GM18868 (cell line): ENCODE data around the gene MTHFD2L.
A peak's percentile ranks its signal among the peaks of the same experiment; 100 is the strongest.

ENCODE experiments used
- ATAC-seq: cut with Tn5 transposase; IDR thresholded peaks from one replicate; pipeline ENCODE4 v1.9.1; 2021; ENCODE audit warnings: mild to moderate bottlenecking, moderate library complexity; ENCODE audit not compliant: unreplicated experiment

The MTHFD2L gene

DNA sequence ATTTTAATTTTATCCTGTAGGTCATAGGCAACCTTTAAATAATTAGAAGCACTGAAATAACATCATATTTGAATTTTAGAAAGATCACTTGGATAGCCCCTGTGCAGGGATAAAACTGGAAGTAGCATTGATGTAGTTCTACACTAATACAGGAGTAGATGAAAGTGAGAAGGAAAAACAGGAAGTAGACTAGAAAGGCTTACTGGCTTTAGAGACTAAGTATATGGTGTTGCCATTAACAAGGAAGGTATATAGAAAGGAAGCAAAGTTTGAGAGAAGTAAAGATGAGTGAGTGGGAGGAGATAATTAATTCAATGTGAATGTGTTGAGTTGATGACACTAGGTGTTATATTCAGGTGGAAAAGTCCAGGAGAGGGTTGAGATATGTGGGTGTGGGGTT is 77.2 kb downstream of the MTHFD2L start:
- peak; percentile 76 for ATAC-seq

DNA sequence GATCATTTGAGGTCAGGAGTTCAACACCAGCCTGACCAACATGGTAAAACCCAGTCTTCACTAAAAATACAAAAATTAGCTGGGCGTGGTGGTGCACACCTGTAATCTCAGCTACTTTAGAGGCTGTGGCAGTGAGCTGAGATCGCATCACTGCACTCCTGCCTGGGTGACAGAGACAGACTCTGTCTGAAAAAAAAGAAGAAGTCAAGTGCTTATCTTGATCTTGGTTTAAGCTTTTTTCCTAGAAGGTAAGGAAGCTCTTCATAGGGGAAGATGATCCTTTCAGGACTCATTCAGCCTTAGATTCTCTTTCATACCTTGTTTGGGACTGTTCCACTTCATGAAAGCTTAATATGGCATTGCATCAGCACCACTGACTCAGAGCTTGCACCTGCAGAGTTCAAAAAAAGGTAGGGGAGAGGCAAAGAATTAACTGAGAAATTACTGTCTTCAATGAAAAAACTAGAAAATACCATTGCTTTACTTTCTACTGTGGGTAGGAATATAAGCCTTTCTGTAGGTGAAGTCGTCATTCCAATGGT is 79.6 kb downstream of the MTHFD2L start:
- no peak for ATAC-seq

DNA sequence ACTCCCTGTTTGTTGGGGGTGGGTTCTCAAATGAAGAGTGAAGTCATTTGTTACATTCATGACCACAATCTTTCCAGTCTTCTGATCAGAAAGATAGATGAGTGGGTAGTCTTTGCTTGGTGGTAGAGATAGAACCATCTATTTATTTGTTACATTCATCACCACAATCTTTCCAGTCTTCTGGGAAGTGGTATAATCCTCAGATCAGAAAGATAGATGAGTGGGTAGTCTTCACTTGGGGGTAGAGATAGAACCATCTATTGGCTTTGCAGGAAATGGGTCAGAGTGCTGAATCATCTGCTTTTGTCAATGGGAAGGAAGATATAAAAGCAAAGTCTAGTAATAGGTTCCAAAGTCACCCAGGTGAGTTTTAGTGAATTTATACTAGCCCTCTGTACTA is 86.1 kb downstream of the MTHFD2L start:
- no peak for ATAC-seq

DNA sequence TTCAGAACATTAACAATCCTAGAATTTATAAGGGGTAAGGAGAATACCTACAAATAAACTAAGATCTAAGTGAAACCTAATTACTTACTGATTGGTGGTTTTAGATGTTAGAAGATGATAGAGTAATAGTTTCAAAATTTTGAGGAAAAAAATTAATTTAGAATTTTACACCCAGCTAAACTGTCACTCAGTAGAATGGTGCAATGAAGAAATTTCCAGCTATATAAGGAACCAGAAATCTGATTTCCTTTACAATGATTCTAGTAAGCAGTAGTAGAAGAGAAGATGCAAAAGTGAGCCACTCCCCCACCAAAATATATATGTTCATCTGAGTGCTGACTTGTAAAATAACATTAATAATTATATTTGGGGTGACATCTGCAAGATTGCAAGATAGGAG is 95.0 kb downstream of the MTHFD2L start:
- ATAC-seq = no peak

DNA sequence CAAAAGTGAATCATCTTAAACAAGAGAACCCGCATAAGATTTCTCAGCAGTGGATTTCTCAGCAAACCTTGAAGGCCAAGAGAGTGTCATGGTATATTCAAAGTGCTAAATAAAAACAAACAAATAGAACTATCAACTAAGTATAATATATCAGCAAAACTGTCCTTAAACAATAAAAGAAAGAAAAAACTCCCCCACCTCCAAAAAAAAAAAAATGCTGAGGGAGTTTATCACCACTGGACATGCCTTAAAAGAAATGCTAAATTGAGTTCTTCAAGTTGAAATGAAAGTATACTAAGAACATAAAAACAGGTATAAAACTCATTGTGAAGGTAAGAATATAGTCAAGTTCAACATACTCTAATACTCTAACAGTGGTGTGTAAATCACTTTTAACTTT is 96.5 kb downstream of the MTHFD2L start:
- ATAC-seq = no peak

DNA sequence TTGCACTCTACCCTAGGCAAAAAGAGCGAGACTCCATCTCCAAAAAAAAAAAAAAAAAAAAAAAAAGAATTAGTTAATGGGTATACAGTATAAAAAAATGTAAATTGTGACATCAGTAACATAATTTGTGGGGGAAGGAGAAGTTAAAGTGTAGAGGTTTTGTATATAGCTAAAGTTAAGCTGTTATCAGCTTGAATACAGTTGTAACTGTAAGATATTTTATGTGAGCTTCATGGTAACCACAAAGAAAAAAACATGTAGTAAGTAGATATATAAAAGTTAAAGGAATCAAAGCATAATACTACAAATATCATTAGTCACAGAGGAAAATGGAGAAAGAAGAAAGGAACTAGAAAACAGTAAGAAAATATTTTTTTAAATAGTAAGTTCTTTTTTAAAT is 97.2 kb downstream of the MTHFD2L start:
- ATAC-seq = no peak

DNA sequence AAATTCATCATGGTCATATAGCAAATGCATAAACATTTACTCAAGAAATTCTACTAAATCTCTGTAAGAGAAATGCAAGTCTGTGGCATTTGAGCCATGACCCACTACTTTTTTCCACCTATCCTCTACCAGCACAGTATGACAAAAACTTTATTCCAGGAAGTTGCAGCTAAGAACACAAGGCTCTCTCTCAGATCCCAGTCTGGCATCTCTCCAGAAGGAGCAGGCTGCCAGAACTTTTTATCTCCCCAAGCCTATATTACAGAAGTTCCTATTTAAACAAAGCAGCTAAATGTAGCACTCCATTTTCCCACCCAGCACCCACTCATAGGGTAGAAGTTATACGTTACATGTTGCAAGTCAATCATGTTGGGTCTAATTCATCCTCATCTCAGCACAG is 101.0 kb downstream of the MTHFD2L start:
- no peak for ATAC-seq

DNA sequence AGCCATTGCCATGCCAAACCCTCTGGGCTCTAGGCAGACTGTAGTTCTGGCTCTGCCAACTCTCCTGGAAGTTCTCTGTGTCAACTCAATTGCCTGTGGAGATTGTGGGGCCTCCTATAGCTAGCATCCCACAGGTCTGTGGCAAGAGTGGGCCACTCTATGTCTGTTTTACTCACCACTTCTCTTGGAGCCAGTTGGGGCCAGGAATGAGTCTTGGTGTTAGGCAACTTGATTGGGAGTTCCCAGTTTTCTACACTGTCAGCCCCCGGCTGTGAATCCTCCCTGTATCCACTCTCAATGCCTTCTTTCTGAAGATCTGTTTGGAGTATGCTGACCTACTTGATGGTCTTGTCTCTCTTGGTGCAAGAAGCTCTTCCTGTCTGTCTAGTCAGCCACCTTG is 102.1 kb downstream of the MTHFD2L start:
- ATAC-seq = no peak

DNA sequence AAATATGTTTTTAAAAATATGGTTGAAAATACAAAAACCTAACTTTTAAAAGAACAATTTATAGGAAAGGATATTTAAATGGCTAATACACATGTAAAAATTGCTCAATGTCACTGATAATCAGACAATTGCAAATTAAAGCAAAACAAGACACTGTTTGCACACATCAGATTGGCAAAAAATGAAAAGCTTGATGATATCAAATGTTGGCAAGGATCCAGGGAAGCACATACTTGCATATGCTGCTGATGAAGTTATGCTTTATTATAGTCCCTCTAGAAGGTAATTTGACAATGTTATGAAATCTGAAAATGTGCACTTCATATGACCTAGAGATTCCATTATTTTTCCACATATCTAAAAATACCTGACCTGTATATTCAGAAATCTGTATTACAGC is 104.6 kb downstream of the MTHFD2L start:
- ATAC-seq = no peak

DNA sequence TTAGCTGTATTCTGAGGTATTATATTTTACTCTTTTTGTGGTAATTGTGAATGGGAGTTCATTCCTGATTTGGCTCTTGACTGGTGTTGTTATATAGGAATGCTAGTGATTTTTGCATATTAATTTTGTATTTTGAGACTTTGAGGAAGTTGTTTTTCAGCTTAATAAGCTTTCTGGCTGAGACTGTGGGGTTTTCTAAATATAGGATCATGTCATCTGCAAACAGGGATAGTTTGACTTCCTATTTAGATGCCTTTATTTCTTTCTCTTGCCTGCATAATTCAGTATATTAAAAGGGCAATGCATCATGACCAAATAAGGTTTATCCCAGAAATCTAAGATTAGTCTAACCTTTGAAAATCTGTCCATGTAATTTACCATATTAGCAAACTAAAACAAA is 105.6 kb downstream of the MTHFD2L start:
- no peak for ATAC-seq

DNA sequence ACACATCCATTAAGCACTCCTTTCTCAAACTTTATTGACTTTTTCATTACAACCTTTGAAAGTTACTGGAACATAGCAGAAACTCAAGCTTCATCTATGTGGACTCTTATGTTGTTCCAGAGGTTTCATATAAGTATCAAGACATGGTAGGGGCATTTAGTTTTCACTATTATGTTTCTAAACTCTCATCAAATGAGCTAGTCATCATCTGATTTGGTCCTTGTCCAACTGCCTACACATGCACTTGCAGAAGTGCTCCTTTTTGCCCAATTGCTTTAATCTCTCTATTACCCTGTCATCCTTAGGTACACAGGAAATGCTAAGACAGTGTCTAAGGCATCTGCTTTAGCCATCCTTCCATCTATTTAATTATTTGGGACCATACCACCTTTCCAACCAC is 108.2 kb downstream of the MTHFD2L start:
- ATAC-seq = no peak

DNA sequence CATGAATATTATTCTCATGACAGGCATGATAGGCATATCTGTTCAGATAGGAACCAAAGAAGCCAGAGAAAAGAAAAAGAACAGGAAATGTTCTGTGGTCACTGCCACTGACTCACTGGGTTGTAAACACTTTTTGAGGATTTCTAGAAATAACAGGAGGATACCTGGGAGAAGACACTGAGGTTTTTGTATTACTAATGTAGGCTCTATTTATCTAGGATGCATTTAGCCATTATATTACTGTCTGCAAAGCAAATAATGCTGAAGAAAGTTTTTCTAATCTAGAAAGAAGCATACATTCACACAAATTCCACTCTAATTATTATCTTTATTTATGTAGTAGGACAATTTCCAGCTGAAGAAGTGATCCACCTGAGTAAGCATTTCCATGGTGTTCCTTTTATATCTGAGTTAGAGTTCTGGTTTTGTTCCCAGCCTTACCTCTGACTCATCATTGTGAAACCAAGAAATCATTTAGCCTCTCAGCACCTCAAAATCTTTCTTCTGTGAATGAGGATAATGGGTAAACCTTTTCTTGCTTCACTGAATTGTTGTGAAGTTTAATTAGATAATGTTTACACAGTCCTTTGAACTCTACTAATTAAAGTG is 110.2 kb downstream of the MTHFD2L start:
- ATAC-seq = no peak

DNA sequence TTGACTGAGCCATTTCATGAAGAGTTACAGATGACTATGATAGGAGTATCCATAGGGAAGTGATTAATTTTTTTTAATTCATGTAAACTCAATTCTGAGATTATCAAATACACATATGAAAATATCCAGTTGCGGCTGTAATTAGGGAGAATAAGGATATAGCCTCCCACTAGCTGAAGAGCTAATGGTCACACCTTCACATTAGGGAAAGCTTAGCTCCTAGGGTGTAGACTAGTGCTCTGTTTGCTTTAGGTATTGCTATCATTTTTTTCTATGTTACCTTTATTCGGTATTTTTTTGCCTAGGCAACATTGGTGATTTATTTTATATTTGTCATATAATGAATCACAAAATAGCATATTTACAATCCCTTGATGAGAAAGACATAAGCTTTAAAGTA is 110.7 kb downstream of the MTHFD2L start:
- ATAC-seq = no peak

DNA sequence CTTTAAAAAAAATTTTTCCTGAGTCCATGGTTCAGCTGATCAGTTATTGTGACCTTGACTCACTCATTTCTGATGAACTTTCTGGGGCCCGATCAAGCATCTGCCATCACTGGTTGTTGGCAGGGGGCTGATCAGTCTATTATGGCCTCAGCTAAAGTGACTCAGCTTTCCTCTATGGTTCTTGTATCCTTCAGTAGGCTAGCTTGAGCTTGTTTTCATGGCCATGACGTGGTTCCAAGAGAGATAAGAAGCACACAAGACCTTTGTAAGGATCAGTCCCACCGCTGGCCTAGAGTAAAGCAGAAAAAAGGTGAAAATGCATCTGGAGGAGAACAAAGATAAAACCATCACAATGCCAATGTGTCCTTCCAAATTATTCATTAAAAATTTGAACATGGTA is 120.6 kb downstream of the MTHFD2L start:
- no peak for ATAC-seq

DNA sequence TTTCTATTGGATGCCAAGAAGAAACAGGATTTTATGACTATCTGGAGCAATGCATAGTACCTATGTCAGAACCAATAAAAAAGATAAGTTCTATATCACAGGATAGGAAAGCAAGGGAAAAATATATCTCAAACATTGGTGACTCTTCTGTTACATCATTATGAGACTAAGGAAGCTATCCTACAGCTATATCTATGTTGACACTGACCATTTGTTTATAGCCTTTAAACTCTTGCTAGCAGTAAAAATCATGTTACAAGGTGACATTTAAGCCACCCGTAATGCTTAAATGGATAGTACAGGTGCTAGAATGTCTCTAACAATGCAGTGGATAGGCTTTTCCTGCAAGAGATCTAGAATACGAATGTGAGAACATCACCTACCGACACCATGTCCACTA is 121.8 kb downstream of the MTHFD2L start:
- no peak for ATAC-seq

DNA sequence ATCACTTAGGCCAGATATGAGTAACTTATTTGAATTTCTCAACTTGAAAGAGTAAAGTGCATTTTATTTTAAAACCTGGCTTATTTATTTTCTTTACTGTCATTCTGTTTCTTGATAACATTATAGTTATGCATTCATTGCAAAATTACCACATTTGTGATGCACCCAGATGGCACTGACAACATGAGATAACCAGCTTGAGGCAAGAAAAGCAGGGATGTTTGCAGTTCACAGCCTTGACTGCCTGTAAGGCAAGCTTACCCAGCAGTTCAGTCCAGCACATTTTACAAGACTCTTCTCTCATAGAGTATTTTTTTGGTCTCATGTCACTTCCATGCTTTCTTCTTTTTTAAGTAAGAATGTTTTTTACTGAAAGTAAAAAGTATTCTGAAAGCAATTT is 125.0 kb downstream of the MTHFD2L start:
- ATAC-seq = no peak

DNA sequence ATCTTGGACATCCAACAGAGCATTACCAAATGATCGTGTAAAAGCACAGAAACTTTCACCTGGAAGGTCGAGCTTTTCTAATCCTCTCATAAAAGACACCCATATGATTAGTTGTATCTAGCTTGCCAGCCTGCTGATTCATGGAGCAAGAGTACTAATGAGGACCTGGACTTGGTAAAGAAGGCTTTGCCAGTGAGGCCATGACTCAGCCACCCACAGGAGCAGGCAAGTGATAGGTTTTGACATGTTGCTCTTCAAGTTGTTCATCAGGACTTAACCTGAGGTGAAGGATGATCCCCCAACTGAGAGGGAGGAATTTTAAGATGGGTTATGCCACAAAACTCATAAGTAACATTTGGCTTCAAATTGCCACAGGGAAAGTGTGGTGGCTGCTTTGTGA is 125.7 kb downstream of the MTHFD2L start:
- no peak for ATAC-seq

DNA sequence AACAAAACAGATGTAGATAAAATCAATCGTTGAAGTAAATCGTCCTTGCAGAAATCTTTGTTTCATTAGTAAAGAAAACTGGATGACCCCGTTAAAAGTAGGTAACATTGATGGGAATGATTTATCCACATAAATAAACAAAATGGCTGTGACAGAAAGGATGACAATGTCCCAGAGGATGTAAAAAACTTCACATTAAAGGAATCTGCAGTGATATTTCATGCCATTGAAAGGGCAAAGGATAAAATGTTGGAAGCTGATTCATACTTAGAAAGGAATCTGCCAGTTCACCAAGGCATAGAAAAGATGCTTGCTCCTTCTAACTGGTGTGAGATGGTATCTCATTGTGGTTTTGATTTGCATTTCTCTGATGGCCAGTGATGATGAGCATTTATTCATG is 126.1 kb downstream of the MTHFD2L start:
- ATAC-seq = no peak

DNA sequence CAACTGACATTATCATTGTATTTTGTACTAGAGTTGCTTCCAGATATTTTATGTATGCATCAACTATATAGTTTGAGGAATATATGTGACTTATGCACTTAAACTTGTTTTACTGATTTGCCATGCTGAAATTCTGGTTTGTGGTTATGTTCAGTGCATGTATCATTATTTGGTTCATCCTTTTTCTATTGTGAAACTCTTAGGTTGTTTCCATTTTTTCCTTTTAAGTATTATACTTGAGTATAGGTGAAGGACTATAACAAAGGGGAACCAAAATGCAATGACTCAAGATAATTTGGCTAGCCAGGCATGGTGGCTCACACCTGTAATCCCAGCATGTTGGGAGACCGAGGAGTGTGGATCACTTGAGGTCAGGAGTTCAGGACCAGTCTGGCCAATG is 129.2 kb downstream of the MTHFD2L start:
- ATAC-seq = no peak

DNA sequence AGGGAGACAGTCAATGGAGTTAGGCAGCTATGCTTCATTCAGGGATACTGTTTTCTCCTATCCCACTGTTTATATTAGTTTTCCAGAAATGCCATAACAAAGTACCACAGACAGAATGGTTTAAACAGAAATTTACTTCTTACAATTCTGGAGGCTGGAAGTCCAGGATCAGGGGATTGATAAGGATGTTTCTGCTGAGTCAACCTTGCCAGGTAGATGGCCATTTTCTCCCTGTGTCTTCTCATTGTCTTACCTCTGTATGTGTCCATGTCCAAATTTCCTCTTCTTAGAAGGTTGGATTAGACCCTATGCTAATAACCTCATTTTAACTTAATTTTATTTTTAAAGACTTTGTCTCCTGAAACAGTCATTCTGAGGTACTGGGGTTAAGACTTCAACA is 129.9 kb downstream of the MTHFD2L start:
- no peak for ATAC-seq

DNA sequence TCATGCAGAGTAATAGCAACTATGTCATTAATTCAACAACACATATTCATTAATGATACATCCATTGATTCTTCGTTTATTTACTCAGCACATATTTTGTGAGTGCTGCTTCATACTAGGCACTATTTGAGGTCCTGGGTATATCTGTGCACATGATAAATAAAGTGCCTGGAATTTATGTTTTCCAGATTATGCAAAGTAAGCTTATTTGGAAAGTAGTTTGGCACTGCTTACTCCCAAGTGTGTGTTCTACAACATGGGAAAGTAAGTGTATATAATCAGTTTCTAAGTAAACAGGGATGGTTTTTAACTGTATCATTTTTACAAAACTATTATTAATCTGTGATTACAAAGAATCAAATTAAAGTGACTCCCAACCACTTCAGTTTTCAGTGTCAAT is 133.6 kb downstream of the MTHFD2L start:
- no peak for ATAC-seq

DNA sequence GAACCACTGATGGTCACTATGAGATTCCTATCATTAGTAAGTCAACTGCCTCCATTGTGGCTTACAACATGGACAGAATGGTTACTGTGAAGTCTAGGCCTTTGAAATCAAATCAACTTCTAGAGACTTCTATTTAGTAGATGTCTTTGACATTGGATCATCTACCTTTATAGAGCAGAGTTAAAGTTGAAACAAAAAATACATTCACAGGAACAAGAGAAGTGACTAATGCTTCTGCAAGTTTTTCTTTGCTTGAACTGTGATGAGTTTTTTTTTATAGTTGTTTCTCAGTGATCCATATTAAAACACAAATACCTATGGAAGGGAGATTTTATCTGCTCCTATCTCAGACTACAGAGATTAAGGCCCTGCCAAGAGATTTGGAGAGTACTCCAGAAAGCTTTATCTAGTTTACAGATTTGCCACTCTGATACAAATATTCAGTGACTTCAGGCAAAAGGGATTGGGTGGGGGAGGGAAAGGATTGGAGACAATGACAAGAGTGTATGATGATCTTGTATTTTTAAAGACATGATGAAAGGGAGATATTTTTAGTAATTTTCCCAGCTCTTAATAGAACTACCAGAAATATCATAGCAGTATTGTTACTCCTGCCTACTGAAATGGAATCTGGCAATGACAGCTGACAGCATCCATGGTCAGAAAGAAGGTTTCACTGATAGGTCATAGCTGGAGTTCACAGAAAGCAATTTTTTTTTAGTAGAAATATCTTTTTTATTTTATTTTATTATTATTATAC is 134.4 kb downstream of the MTHFD2L start:
- ATAC-seq = no peak

DNA sequence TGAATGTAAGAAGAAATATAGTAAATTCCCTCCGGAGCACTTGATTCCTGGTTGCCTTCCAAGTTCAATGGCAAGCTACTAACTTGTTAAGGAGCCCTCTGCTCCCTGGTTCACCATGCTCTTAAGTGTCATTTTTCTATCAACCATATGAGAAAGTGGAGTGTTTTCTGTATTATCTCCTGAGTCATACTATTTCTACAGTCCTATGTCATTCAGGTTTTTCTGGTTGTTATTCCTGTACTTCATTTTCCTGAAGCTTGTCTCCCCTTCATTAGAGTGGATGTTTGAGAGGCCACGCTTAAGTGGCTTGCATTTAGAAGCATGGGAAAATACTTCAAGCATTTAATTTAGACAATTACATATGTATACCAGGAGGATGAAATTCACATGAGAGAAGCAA is 135.6 kb downstream of the MTHFD2L start:
- ATAC-seq = no peak
